Measurements from ENCODE around the gene MRTO4. TPM values are rescaled to one million over a fixed set of nuclear protein-coding genes. Genes with fewer than 3 reads are reported as not detected.

The MRTO4 gene
- total and polyA plus RNA-seq, 2 experiments from 2014 or later: 20.8 to 24.9 TPM

DNA sequence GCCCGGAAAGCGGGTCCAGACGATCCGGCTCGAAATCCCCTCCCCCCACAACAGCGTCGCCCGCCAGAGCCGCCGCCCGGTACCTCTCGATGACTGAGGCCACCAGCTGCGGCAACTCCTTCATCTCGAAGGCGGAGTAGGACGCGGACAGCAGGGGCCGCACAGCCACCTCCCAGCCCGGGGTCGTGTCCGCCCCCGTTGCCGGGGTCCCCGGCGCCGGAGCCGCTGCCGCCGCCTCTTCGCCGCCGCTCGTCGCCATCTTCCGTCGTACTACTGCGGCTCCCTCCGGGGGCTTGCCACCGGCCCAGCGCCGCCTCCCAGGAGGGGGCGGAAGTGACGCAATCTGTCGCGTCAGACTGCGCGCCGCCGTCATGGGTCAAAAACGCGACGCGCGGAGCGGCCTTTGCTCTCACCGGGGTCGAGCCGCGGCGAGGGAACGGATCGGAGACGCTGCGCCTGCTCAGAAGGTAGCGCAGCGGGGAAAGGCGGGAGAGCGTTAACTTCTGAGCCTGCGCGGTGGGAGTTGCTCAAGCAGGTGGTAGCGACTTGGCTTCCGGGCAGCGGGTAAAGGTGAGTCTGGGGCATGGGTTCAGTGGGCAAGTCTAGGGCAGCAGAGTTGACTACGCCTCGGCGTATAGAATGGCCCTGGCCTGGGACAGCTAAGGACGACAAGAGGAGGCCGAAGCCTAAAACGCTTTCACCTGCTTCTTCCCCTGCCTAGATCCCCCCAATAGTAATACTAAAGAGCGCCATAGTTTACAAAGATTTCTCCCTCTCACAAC, 41.4 kb upstream of the MRTO4 start, which contains the start of gene UBR4:
Gene UBR4, minus strand, starts transcription at position 277 of the 782 bp plus-strand sequence. Its CDS starts 18 bp downstream, at position 259.
- Histone ChIP-seq H3K9me2 (replicated peaks; ENCODE audit: insufficient read depth) (no peaks in the 10 kb centered on the region), H4K20me1 (ENCODE audit: insufficient read depth, poor library complexity, severe bottlenecking) (peaks cover 38% of the 10 kb centered on the region), H2AFZ (peak within 1 kb of the TSS; percentile 54), H3K4me2 (peak within 1 kb of the TSS; percentile 87), H3K27me3 (no peaks in the 10 kb centered on the region), H3K4me3 (peak within 1 kb of the TSS; percentile 76), H3K36me3 (replicated peaks; ENCODE audit: insufficient read depth, low read depth) (no peaks in the 10 kb centered on the region), H3K27ac (peak within 1 kb of the TSS; percentile 96), H3K9me3 (ENCODE audit: low read depth) (no peaks in the 10 kb centered on the region), H3K4me1 (ENCODE audit: insufficient read depth) (peaks cover 47% of the 10 kb centered on the region), H3K79me2 (peaks cover 92% of the 10 kb centered on the region)
- WGBS (ENCODE audit: low lambda C conversion rate, missing lambda C conversion rate): 1% methylated on average over 61 of the region's 80 CpGs
- DNase-seq (ENCODE audit: low spot score): peak; percentile 99
- TF ChIP-seq, protein P1, sequence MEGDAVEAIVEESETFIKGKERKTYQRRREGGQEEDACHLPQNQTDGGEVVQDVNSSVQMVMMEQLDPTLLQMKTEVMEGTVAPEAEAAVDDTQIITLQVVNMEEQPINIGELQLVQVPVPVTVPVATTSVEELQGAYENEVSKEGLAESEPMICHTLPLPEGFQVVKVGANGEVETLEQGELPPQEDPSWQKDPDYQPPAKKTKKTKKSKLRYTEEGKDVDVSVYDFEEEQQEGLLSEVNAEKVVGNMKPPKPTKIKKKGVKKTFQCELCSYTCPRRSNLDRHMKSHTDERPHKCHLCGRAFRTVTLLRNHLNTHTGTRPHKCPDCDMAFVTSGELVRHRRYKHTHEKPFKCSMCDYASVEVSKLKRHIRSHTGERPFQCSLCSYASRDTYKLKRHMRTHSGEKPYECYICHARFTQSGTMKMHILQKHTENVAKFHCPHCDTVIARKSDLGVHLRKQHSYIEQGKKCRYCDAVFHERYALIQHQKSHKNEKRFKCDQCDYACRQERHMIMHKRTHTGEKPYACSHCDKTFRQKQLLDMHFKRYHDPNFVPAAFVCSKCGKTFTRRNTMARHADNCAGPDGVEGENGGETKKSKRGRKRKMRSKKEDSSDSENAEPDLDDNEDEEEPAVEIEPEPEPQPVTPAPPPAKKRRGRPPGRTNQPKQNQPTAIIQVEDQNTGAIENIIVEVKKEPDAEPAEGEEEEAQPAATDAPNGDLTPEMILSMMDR (IDR thresholded peaks at IDR 0.05; ENCODE audit: poor library complexity): no peak
- TF ChIP-seq EZH2 (IDR thresholded peaks at IDR 0.05; ENCODE audit: borderline replicate concordance) (no peak), EZH2phosphoT487 (IDR thresholded peaks at IDR 0.05; ENCODE audit: low read depth, severe bottlenecking, unreplicated experiment) (no peak)

DNA sequence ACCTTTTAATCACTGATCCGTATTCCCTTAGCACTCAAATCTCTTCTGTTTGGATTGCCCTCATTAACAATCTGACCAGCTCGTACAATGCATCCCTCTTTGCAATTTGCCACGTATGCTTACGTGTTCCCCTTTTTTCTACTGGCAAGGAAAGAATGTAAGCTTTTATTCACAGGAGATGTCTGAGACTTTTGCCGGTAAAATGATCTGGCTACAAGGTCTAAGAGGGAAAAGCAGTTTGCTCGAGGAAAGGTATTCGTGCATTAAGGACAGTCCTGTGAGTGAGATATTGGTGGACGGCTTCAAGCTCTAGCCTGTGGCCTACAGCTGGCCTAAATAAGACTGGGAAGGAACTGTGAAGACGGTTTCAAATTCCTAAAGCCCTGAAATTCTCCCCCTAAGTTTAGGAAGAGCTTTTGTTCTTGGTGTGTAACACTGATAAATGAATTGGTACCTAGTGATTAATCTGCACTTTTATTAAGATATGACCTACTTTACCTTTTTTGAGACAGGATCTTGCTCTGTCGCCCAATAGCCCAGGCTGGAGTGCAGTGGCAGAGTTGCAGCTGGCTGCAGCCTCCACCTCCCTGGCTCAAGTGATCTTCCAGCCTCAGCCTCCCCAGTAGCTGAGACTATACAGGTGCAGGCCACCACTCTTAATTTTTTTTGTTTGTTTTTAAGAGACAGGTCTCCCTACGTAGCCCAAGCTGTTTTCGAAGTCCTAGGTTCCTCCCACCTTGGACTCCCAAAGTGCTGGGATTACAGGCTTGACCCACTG, 40.6 kb upstream of the MRTO4 start:
- DNase-seq (ENCODE audit: low spot score): no peak
- peak overlapping the region; percentile 51 for H3K4me3 ChIP-seq
- TF ChIP-seq EZH2phosphoT487 (IDR thresholded peaks at IDR 0.05; ENCODE audit: low read depth, severe bottlenecking, unreplicated experiment) (no peak), EZH2 (IDR thresholded peaks at IDR 0.05; ENCODE audit: borderline replicate concordance) (no peak)
- TF ChIP-seq, protein P1 (IDR thresholded peaks at IDR 0.05; ENCODE audit: poor library complexity): no peak
- H3K27me3 ChIP-seq: no peaks in the 10 kb centered on the region
- H3K36me3 ChIP-seq (replicated peaks; ENCODE audit: insufficient read depth, low read depth): no peaks in the 10 kb centered on the region
- no peaks in the 10 kb centered on the region for H3K9me2 ChIP-seq (replicated peaks; ENCODE audit: insufficient read depth)
- H3K27ac ChIP-seq: peak overlapping the region; percentile 96
- H4K20me1 ChIP-seq (ENCODE audit: insufficient read depth, poor library complexity, severe bottlenecking): peaks cover 33% of the 10 kb centered on the region
- H2AFZ ChIP-seq: peak overlapping the region; percentile 33
- peaks cover 91% of the 10 kb centered on the region for H3K79me2 ChIP-seq
- 23% methylated on average over 12 of the region's 12 CpGs for WGBS (ENCODE audit: low lambda C conversion rate, missing lambda C conversion rate)
- H3K4me1 ChIP-seq (ENCODE audit: insufficient read depth): peaks cover 39% of the 10 kb centered on the region
- no peaks in the 10 kb centered on the region for H3K9me3 ChIP-seq (ENCODE audit: low read depth)
- H3K4me2 ChIP-seq: peak overlapping the region; percentile 77

DNA sequence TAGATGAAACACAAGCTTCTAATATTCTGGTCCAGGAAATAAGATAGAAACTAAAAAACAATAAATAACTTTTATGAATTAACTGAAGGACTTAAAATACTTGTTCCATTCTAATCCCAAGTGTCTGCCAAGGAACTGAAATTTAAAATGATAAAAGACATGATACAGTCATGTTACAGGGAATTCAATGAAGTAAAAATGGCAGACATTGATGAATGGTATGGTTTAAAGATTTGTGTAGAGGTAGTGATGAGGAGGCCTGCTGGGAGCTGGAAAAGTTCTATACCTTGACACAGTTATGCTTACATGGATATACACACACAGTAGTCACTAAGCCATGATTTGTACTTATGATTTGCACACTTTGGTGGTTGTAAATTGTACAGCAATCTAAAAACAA, 39.4 kb upstream of the MRTO4 start:
- Histone ChIP-seq H3K9me3 (ENCODE audit: low read depth) (no peaks in the 10 kb centered on the region), H2AFZ (no peak overlapping the region), H3K4me2 (peak overlapping the region; percentile 77), H4K20me1 (ENCODE audit: insufficient read depth, poor library complexity, severe bottlenecking) (peaks cover 20% of the 10 kb centered on the region), H3K27ac (peak overlapping the region; percentile 96), H3K4me1 (ENCODE audit: insufficient read depth) (peaks cover 29% of the 10 kb centered on the region), H3K4me3 (no peak overlapping the region), H3K79me2 (peaks cover 85% of the 10 kb centered on the region), H3K27me3 (no peaks in the 10 kb centered on the region), H3K9me2 (replicated peaks; ENCODE audit: insufficient read depth) (no peaks in the 10 kb centered on the region), H3K36me3 (replicated peaks; ENCODE audit: insufficient read depth, low read depth) (no peaks in the 10 kb centered on the region)
- no peak for DNase-seq (ENCODE audit: low spot score)
- TF ChIP-seq EZH2 (IDR thresholded peaks at IDR 0.05; ENCODE audit: borderline replicate concordance) (no peak), EZH2phosphoT487 (IDR thresholded peaks at IDR 0.05; ENCODE audit: low read depth, severe bottlenecking, unreplicated experiment) (no peak)
- TF ChIP-seq, protein P1 (IDR thresholded peaks at IDR 0.05; ENCODE audit: poor library complexity): no peak
